Trophoblast cell (in vitro differentiated cells and primary cell): ENCODE results near the gene SEPTIN10.

Experiments used
- DNase-seq, 2 donors: peaks; one replicate each; pipeline ENCODE4 v3.0.0-alpha.2; 2016
- H2AFZ ChIP-seq: 2 replicates; pipeline ENCODE4 v1.6.1; 2013; ENCODE audit warnings: low read length, moderate library complexity, mild to moderate bottlenecking; ENCODE audit not compliant: insufficient read depth, poor library complexity
- H2AK5ac ChIP-seq: 2 replicates; pipeline ENCODE4 v1.6.1; 2013; ENCODE audit warnings: mild to moderate bottlenecking, low read length
- H2BK120ac ChIP-seq: 2 replicates; pipeline ENCODE4 v1.6.1; 2013; ENCODE audit warnings: low read length, mild to moderate bottlenecking, moderate library complexity; ENCODE audit not compliant: insufficient read depth, poor library complexity
- H2BK12ac ChIP-seq: 2 replicates; pipeline ENCODE4 v1.6.1; 2013; ENCODE audit warnings: mild to moderate bottlenecking, low read length, moderate library complexity
- H2BK5ac ChIP-seq: 2 replicates; pipeline ENCODE4 v1.6.1; 2013; ENCODE audit warnings: low read length, low read depth, moderate library complexity, mild to moderate bottlenecking; ENCODE audit not compliant: poor library complexity
- H3K14ac ChIP-seq: 2 replicates; pipeline ENCODE4 v1.6.1; 2013; ENCODE audit warnings: mild to moderate bottlenecking, low read length
- H3K18ac ChIP-seq: 2 replicates; pipeline ENCODE4 v1.6.1; 2013; ENCODE audit warnings: mild to moderate bottlenecking, low read length
- H3K23ac ChIP-seq: 2 replicates; pipeline ENCODE4 v1.6.1; 2013; ENCODE audit warnings: low read length
- H3K27ac ChIP-seq: 2 replicates; pipeline ENCODE4 v1.5.1; 2013; ENCODE audit warnings: low read depth, mild to moderate bottlenecking, inconsistent platforms, low read length, moderate library complexity
- H3K27me3 ChIP-seq: 2 replicates; pipeline ENCODE4 v1.6.1; 2013; ENCODE audit warnings: inconsistent platforms, mild to moderate bottlenecking, low read length, moderate library complexity; ENCODE audit not compliant: insufficient read depth
- H3K36me3 ChIP-seq, 2 experiments: 1 replicate in 1 of 2; 2 replicates in 1 of 2; pipeline ENCODE4 v1.6.1; 2013; ENCODE audit warnings: low read length in 2 of 2, mild to moderate bottlenecking in 2 of 2, moderate library complexity in 1 of 2; ENCODE audit not compliant: insufficient read depth in 2 of 2, control insufficient read depth in 1 of 2
- H3K4ac ChIP-seq: 2 replicates; pipeline ENCODE4 v1.6.1; 2013; ENCODE audit warnings: low read depth, mild to moderate bottlenecking, low read length, moderate library complexity
- H3K4me1 ChIP-seq, 2 experiments: 1 replicate in 1 of 2; 2 replicates in 1 of 2; pipeline ENCODE4 v1.6.1; 2013; ENCODE audit warnings: low read length in 2 of 2, mild to moderate bottlenecking in 2 of 2, moderate library complexity in 1 of 2; ENCODE audit not compliant: insufficient read depth in 2 of 2, control insufficient read depth in 1 of 2
- H3K4me2 ChIP-seq: 2 replicates; pipeline ENCODE4 v1.6.1; 2013; ENCODE audit warnings: inconsistent platforms, mild to moderate bottlenecking, low read length, moderate library complexity
- H3K4me3 ChIP-seq: 2 replicates; pipeline ENCODE4 v1.5.1; 2013; ENCODE audit warnings: mild to moderate bottlenecking, low read depth, low read length, inconsistent platforms
- H3K79me1 ChIP-seq: one replicate; pipeline ENCODE4 v1.6.1; 2013; ENCODE audit warnings: low read length
- H3K79me2 ChIP-seq: 2 replicates; pipeline ENCODE4 v1.6.1; 2013; ENCODE audit warnings: low read length, mild to moderate bottlenecking; ENCODE audit not compliant: control insufficient read depth, insufficient read depth, poor library complexity
- H3K9ac ChIP-seq: 2 replicates; pipeline ENCODE4 v1.6.1; 2013; ENCODE audit warnings: mild to moderate bottlenecking, low read length
- H3K9me3 ChIP-seq: 2 replicates; pipeline ENCODE4 v1.6.1; 2013; ENCODE audit warnings: low read depth, mild to moderate bottlenecking, control low read depth, inconsistent platforms, low read length; ENCODE audit not compliant: insufficient read depth
- H4K12ac ChIP-seq: 2 replicates; pipeline ENCODE4 v1.6.1; 2013; ENCODE audit warnings: low read depth, mild to moderate bottlenecking, low read length, moderate library complexity
- H4K8ac ChIP-seq: 2 replicates; pipeline ENCODE4 v1.6.1; 2013; ENCODE audit warnings: low read depth, mild to moderate bottlenecking, low read length, moderate library complexity
- H4K91ac ChIP-seq: one replicate; pipeline ENCODE4 v1.6.1; 2013; ENCODE audit warnings: low read depth, mild to moderate bottlenecking, low read length, moderate library complexity
- WGBS: extraction: QIAGEN DNeasy Blood & Tissue Kit; methylation state at CpG from one replicate; pipeline ENCODE4 v1.1.7; 2013; ENCODE audit warnings: missing lambda C conversion rate; ENCODE audit not compliant: insufficient read length, insufficient coverage; ENCODE audit errors: extremely low coverage; 5-methylcytosine and 5-hydroxymethylcytosine counted together

SEPTIN10 gene

DNA sequence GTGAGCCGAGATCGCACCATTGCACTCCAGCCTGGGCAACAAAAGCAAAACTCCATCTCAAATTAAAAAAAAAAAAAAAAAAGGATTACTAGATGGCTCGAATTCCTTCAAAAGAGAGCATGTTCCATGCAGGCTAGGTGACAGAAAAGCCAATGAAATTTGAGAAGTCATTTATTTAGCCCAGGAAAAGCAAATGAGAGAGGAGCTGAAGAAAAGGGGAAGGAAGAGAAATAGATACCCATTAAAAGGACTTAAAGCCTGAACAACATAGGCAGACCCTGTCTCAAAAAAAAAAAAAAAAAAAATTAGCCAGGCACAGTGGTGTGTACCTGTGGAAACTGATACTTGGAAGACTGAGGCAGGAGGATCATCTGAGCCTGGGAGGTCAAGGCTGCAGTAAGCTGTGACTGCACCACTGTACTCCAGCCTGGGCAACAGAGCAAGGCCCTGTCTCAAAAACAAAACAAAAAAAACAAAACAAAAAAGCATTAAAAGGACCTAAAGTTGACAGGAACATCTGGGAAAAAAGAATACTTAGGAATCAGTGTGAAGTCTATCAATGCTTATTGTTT lies 11.1 kb downstream of the SEPTIN10 start:
- H3K18ac ChIP-seq: no peak overlapping the region
- H4K8ac ChIP-seq: no peak overlapping the region
- no peak overlapping the region for H2AFZ ChIP-seq
- no peak overlapping the region for H3K4me2 ChIP-seq
- peaks cover 18% of the 10 kb centered on the region for H3K79me2 ChIP-seq
- no peak overlapping the region for H2BK5ac ChIP-seq
- H4K91ac ChIP-seq: no peak overlapping the region
- WGBS: no CpG with 5 or more reads among the region's 3 CpGs
- no peak overlapping the region for H3K4me3 ChIP-seq
- H3K4me1 ChIP-seq: peaks cover 15 to 22% of the 10 kb centered on the region in 2 experiments
- no peak overlapping the region for H2AK5ac ChIP-seq
- H3K36me3 ChIP-seq: peaks cover 0 to 5% of the 10 kb centered on the region in 2 experiments
- DNase-seq: no peak
- H3K9ac ChIP-seq: no peak overlapping the region
- H3K79me1 ChIP-seq: peaks cover 3% of the 10 kb centered on the region
- no peak overlapping the region for H3K27ac ChIP-seq
- H2BK12ac ChIP-seq: no peak overlapping the region
- H3K4ac ChIP-seq: peak overlapping the region; percentile 36
- H2BK120ac ChIP-seq: no peak overlapping the region
- H4K12ac ChIP-seq: no peak overlapping the region
- H3K23ac ChIP-seq: no peak overlapping the region
- no peak overlapping the region for H3K14ac ChIP-seq
- no peaks in the 10 kb centered on the region for H3K9me3 ChIP-seq
- H3K27me3 ChIP-seq: no peaks in the 10 kb centered on the region

DNA sequence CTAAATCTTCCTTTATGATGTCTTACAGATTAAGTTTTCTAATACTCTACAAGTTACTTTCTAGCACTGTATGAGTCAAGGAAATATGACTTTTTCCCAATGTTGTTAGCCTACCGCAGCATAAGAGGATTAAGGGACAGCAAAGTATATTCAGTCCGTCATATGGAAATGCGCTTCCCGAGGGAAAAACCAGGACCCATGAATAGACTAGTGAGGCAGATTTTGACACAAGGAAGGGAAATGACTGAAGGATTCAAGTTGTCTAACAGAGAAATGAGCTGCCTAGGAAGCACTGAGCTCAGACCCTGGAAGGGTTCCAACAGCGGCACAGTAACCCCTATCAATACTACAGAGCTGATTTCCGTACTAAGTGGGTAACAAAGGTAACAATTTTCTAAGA lies 12.0 kb downstream of the SEPTIN10 start:
- Histone ChIP-seq H2BK120ac (no peak overlapping the region), H4K8ac (no peak overlapping the region), H3K4me3 (no peak overlapping the region), H3K4me1 (peaks cover 15 to 24% of the 10 kb centered on the region in 2 experiments), H3K9ac (no peak overlapping the region), H3K4ac (no peak overlapping the region), H3K4me2 (no peak overlapping the region), H3K27me3 (no peaks in the 10 kb centered on the region), H4K91ac (no peak overlapping the region), H2BK12ac (no peak overlapping the region), H3K18ac (no peak overlapping the region), H3K23ac (no peak overlapping the region), H3K36me3 (peaks cover 0 to 5% of the 10 kb centered on the region in 2 experiments), H3K9me3 (no peaks in the 10 kb centered on the region), H2AFZ (no peak overlapping the region), H3K27ac (no peak overlapping the region), H2BK5ac (no peak overlapping the region), H4K12ac (no peak overlapping the region), H3K79me1 (peaks cover 5% of the 10 kb centered on the region), H3K14ac (no peak overlapping the region), H3K79me2 (peaks cover 18% of the 10 kb centered on the region), H2AK5ac (no peak overlapping the region)
- no CpG with 5 or more reads among the region's 6 CpGs for WGBS
- DNase-seq: no peak

DNA sequence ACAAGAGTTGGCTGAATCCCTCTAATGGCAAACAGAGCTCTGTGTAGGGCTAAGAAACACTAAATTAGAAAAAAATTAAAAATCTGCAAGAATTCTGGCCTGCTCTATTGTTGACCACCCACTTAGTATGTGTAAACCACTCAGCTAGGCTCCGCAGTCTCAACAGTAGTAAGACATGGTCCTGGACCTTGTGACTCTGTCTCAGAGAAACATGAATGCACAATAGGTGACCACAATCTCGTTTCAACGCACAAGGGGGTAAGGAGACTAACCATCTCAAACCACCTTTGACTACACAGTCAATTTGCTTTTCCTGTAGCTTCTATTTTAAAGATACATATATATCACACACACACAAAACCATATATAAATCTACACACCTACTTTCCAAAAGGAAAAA lies 16.5 kb downstream of the SEPTIN10 start:
- Histone ChIP-seq H4K91ac (no peak overlapping the region), H3K36me3 (peaks cover 0 to 5% of the 10 kb centered on the region in 2 experiments), H3K14ac (no peak overlapping the region), H4K12ac (no peak overlapping the region), H3K18ac (no peak overlapping the region), H3K27ac (peak overlapping the region; percentile 9), H3K79me1 (peaks cover 15% of the 10 kb centered on the region), H3K4me1 (peaks cover 11 to 25% of the 10 kb centered on the region in 2 experiments), H2BK12ac (no peak overlapping the region), H3K27me3 (no peaks in the 10 kb centered on the region), H3K4me3 (no peak overlapping the region), H2BK5ac (no peak overlapping the region), H3K4me2 (no peak overlapping the region), H2BK120ac (no peak overlapping the region), H3K23ac (no peak overlapping the region), H3K4ac (peak overlapping the region; percentile 88), H2AK5ac (no peak overlapping the region), H3K9me3 (no peaks in the 10 kb centered on the region), H3K9ac (no peak overlapping the region), H2AFZ (no peak overlapping the region), H4K8ac (no peak overlapping the region), H3K79me2 (peaks cover 8% of the 10 kb centered on the region)
- WGBS: no CpG with 5 or more reads among the region's 3 CpGs
- DNase-seq: no peak

DNA sequence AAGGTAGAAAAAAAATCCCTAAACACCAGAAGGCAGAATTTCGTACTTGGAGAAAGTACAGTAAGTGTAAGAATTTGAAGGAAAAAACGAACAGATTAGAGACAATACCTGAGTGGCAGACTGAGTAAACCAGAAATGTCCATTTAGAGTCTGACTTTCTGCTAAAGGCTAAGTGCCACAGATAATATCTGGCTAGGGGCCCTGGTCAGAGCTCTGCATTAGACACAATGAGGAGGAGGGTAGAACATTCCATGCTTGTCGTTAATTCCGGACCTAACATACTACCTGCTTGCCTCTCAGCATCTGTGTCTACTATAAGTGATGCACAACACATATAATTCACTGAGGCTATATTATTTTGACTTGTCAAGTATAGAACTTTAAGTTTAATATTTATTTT lies 18.1 kb downstream of the SEPTIN10 start:
- H3K36me3 ChIP-seq: peaks cover 6 to 11% of the 10 kb centered on the region in 2 experiments
- no peak overlapping the region for H4K12ac ChIP-seq
- peak; percentile 70 to 80 for DNase-seq
- no peak overlapping the region for H3K4me3 ChIP-seq
- no peaks in the 10 kb centered on the region for H3K27me3 ChIP-seq
- no peak overlapping the region for H3K18ac ChIP-seq
- H3K4me2 ChIP-seq: no peak overlapping the region
- WGBS: no CpG with 5 or more reads among the region's 4 CpGs
- no peak overlapping the region for H2AK5ac ChIP-seq
- no peak overlapping the region for H4K8ac ChIP-seq
- H3K4me1 ChIP-seq: peaks cover 13 to 26% of the 10 kb centered on the region in 2 experiments
- no peak overlapping the region for H2AFZ ChIP-seq
- H3K79me2 ChIP-seq: peaks cover 7% of the 10 kb centered on the region
- H3K9ac ChIP-seq: no peak overlapping the region
- H3K79me1 ChIP-seq: peaks cover 20% of the 10 kb centered on the region
- H3K27ac ChIP-seq: peak overlapping the region; percentile 97
- no peak overlapping the region for H2BK120ac ChIP-seq
- H3K23ac ChIP-seq: no peak overlapping the region
- no peak overlapping the region for H2BK5ac ChIP-seq
- H4K91ac ChIP-seq: no peak overlapping the region
- no peaks in the 10 kb centered on the region for H3K9me3 ChIP-seq
- H2BK12ac ChIP-seq: no peak overlapping the region
- H3K14ac ChIP-seq: no peak overlapping the region
- no peak overlapping the region for H3K4ac ChIP-seq
